Measurements from ENCODE around the gene ARHGAP42. TPM values are rescaled to one million over a fixed set of nuclear protein-coding genes. Genes with fewer than 3 reads are reported as not detected.

ARHGAP42 gene
- total and polyA plus RNA-seq, 8 donors, result 2.3 to 119 (median 39.3) TPM

DNA sequence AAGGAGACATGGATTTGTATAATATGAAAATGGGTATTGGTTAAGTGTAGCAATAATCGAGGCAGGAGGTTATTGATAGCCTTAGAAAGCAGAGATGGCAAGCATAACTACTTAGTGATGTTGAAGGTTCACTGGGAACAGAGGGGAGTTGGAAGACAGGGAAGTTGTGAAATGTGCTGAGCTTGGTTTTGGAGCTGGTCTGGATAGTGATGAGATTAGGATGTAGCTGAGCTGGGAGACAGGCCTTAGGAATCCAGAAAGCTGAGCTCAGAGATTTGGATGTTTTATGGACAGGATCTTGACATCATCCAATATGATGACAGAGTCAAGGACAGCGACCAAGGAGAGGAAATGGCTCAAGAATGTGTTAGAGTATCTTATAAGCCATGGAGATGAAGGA, 113.1 kb downstream of the ARHGAP42 start:
- TF ChIP-seq EP300 (IDR thresholded peaks at IDR 0.05) (no peak), POLR2A (IDR thresholded peaks at IDR 0.05) (no peak), POLR2AphosphoS5 (IDR thresholded peaks at IDR 0.05) (no peak)
- TF ChIP-seq, protein P1, sequence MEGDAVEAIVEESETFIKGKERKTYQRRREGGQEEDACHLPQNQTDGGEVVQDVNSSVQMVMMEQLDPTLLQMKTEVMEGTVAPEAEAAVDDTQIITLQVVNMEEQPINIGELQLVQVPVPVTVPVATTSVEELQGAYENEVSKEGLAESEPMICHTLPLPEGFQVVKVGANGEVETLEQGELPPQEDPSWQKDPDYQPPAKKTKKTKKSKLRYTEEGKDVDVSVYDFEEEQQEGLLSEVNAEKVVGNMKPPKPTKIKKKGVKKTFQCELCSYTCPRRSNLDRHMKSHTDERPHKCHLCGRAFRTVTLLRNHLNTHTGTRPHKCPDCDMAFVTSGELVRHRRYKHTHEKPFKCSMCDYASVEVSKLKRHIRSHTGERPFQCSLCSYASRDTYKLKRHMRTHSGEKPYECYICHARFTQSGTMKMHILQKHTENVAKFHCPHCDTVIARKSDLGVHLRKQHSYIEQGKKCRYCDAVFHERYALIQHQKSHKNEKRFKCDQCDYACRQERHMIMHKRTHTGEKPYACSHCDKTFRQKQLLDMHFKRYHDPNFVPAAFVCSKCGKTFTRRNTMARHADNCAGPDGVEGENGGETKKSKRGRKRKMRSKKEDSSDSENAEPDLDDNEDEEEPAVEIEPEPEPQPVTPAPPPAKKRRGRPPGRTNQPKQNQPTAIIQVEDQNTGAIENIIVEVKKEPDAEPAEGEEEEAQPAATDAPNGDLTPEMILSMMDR (IDR thresholded peaks at IDR 0.05), result no peak
- DNase-seq, result no peak
- Histone ChIP-seq H3K9me3 (no peaks in the 10 kb centered on the region), H3K4me1 (no peaks in the 10 kb centered on the region), H3K27ac (no peak overlapping the region), H3K36me3 (no peaks in the 10 kb centered on the region), H3K27me3 (no peaks in the 10 kb centered on the region), H3K4me3 (no peak overlapping the region)
- WGBS, 5 donors, result 80 to 92% (median 84%) methylated on average over 2 of the region's 2 CpGs
- intact Hi-C loops (cut with DNase I; ENCODE audit: low total_unique reads), result no loop called here

DNA sequence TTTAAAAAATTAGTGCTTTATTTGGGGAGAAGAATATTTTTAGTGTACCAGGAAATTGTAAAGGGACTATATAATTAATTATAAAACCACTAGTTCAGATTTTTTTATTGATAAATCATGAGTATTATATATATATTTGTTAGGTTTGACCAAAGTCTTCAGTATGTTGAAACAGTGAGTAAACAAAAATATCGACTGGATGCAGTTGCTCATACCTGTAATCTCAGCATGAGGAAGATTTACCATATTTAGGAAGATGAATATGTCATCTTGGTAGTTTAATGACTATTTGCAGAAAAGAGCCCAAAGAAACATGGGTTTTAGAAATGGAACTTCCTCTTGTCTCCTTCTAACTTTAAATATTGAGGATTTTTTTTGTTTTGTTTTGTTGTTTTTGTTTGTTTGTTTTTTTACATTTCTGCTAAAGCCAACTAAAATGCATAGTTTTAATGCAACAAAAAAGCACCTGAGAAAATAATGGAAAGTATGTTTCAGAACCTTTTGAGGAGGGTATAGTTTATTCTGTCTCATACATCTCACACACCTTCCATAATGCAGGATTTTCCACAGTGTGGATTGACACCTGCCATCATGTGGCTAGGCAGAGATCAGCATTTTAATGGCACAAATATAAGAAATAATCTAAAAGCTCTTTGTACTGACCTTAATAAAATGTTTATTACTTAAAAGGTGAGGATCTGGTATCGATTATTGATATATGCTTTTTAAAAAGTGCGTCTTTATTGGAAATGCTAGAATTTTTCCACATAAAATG, 114.3 kb downstream of the ARHGAP42 start:
- DNase-seq, result no peak
- H3K4me1 ChIP-seq, result no peaks in the 10 kb centered on the region
- no peak overlapping the region for H3K4me3 ChIP-seq
- intact Hi-C loops (cut with DNase I; ENCODE audit: low total_unique reads), result no loop called here
- no peaks in the 10 kb centered on the region for H3K36me3 ChIP-seq
- 84 to 93% (median 86%) methylated on average over 3 of the region's 3 CpGs for WGBS, 5 donors
- no peaks in the 10 kb centered on the region for H3K27me3 ChIP-seq
- TF ChIP-seq, protein P1 (IDR thresholded peaks at IDR 0.05), result no peak
- no peak for TF ChIP-seq POLR2AphosphoS5 (IDR thresholded peaks at IDR 0.05)
- H3K27ac ChIP-seq, result no peak overlapping the region
- H3K9me3 ChIP-seq, result no peaks in the 10 kb centered on the region

DNA sequence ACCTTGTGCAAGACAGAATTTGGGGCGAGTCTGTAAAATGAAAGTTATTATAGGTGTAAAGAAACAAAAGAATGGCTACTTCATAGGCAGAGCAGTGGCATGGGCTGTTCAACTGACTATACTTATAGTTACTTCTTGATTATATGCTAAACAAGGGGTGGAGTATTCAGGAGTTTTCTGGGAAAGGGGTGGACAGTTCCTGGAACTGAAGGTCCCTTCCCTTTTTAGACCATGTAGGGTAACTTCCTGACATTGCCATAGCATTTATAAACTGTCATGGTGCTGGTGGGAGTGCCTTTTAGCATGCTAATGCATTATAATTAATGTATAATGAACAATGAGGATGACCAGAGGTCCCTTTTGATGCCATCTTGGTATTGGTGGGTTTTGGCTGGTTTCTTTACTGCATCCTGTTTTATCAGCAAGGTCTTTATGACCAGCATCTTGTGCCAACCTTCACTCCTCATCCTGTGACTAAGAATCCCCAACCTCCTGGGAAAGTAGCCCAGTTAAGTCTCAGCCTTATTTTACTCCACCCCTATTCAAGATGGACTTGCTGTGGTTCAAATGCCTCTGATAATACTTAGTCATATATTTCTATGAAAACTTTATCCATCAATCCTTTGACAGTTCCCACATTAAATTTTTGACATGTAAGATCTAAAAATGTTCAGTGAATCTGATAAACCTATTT, 118.6 kb downstream of the ARHGAP42 start:
- no peaks in the 10 kb centered on the region for H3K27me3 ChIP-seq
- WGBS, 5 donors, result 94 to 100% (median 96%) methylated on average over 1 of the region's 1 CpG
- H3K4me3 ChIP-seq, result no peak overlapping the region
- intact Hi-C loops (cut with DNase I; ENCODE audit: low total_unique reads), result no loop called here
- TF ChIP-seq POLR2AphosphoS5 (IDR thresholded peaks at IDR 0.05) (no peak), POLR2A (IDR thresholded peaks at IDR 0.05) (no peak), EP300 (IDR thresholded peaks at IDR 0.05) (no peak)
- TF ChIP-seq, protein P1 (IDR thresholded peaks at IDR 0.05), result no peak
- H3K4me1 ChIP-seq, result peaks cover 0 to 20% (median 5%) of the 10 kb centered on the region in 4 donors
- H3K27ac ChIP-seq, result no peak overlapping the region
- H3K36me3 ChIP-seq, result no peaks in the 10 kb centered on the region
- H3K9me3 ChIP-seq, result no peaks in the 10 kb centered on the region
- DNase-seq, result no peak

DNA sequence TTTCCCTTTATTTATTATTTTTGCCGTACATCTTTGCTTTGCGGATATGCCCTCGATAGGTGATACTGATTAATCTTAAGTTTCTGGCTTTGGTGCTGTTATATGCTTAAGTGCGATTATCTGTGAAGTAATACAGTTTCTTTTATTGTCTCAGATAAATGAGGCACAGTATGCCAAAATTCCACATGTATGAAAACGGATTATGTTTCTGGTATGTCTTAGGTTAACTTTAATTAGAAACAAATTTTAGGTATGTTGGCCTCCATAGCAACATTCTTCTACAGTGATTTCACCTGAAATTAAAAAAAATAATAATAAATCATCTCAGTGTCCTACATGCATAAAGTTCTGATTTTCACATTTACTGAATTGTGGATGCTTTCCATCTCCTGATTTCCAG, 119.2 kb downstream of the ARHGAP42 start:
- TF ChIP-seq POLR2AphosphoS5 (IDR thresholded peaks at IDR 0.05) (no peak), POLR2A (IDR thresholded peaks at IDR 0.05) (no peak), EP300 (IDR thresholded peaks at IDR 0.05) (no peak)
- TF ChIP-seq, protein P1 (IDR thresholded peaks at IDR 0.05), result no peak
- H3K27ac ChIP-seq, result no peak overlapping the region
- H3K27me3 ChIP-seq, result no peaks in the 10 kb centered on the region
- no peak for DNase-seq
- H3K4me1 ChIP-seq, result peaks cover 0 to 25% (median 5%) of the 10 kb centered on the region in 4 donors
- 82 to 93% (median 89%) methylated on average over 5 of the region's 5 CpGs for WGBS, 5 donors
- intact Hi-C loops (cut with DNase I; ENCODE audit: low total_unique reads), result no loop called here
- no peaks in the 10 kb centered on the region for H3K36me3 ChIP-seq
- no peak overlapping the region for H3K4me3 ChIP-seq
- no peaks in the 10 kb centered on the region for H3K9me3 ChIP-seq

Data from stomach (tissue), 9 donors.